T-helper 1 cell treated with Interleukin-12 subunit alpha and Interleukin-12 subunit beta and Interleukin-4 antibody, amounts not matched to agents 30 ng/mL and 1 ng/mL, for 36 hours (primary cell): ENCODE measurements around the gene SLIT3. TPM values are rescaled to one million over a fixed set of nuclear protein-coding genes. Genes with fewer than 3 reads are reported as not detected.

Experiments
- intact Hi-C: fragments of 100-400 bp; cut with micrococcal nuclease; formaldehyde crosslinking; loops from one replicate; pipeline ENCODE4 v1.15.1; 2024
- total RNA-seq: library from RNA; stranded (reverse); gene quantifications from 2 replicates; pipeline ENCODE4 v1.2.3, GENCODE V29; 2022

Gene SLIT3
- total RNA-seq, 1 donor from 2014 or later, result not detected

DNA sequence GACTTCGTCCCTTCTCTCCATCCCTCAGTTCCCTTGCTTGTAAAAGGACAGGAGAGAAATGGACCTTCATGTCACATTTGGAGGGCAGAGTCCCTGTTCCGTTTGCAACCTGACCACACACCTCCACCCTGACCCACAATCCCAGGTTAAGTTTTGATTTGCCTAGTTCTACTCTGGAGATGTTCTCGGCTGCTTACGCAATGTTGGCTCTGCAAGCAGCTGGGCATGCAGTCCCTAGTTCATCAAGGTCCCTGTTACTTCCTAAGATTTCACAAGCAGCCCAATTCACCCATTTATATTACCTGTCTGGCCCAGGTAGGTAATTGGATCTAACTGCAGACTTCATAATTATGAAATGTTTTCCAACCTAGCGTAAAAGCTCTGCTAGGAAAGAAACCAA, 28.8 kb downstream of the SLIT3 start:
- intact Hi-C loops, result no loop called here

DNA sequence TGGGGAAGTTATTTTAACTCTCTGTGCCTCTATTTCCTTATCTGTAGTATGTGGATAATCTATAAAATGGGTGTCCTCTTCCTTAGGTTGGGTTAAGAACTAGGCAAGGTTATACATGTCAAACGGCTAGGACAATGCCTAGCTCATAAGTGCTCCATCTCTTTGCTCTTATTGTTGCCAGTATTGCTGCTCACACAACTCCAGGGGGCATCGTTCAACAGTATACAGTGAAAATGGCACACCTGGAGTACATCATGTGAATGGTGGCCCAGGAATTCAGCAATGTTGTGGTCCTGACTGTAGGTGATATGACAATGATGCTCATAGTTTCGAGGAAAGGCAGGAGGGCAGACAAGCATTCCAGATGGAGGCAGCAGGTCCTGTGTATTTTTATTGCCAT, 30.1 kb downstream of the SLIT3 start:
- intact Hi-C loops, result no loop called here

DNA sequence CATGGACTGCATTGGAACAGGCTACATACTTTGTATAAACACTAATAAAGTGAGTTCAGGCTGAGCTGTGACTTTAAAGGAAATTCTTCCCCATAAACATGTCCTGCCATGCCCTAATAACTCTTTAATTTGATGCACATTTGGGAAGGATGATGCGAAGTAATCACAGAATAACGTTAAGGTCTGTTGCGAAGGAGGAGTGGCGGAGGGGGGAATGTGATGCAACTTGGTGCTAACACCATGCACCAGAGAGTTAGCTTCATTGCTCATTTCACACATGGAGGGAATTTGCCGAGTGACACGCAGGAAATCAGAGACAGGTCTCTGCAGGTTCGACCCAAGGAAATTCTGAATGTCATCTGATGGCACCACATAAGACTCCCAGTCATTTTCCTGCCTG, 32.9 kb downstream of the SLIT3 start:
- intact Hi-C loops, result no loop called here

DNA sequence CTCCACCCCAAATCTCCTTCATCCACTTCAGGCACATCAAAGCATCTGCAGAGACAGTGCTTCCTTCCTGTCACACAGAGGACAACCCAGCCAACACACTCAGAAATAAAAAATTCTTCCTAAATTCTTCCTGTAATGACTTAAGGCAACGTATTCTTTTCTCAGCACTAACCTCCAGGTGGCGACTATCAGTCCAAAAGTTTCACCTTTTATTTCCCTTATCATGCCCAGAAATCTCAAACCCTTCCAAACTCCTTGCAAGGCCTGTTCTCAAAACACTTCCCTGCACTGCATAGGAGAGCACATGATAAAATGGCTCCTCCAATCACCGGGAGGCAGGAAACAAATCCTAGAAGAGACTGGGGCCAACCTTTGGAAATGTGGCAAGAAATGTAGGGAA, 35.1 kb downstream of the SLIT3 start:
- intact Hi-C loops, result no loop called here

DNA sequence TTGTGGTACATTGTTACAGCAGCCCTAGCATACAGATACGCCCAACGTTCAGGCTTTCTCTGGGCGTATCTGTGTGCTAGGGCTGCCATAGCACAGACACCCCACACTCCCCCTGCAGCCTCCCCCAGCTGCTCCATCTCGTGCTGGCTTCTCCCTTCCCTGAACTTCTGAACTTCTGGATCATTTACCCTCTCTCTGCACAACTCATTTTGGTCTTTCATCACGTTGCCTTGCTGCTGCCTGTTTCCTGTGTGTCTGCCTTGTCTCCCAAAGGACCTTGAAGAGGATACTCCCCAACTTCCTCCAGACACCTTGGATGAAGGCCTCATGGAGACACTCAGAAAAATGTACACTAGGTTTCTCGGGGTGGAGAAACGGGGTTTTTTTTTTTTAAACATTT, 37.3 kb downstream of the SLIT3 start:
- intact Hi-C loops, result no loop called here

DNA sequence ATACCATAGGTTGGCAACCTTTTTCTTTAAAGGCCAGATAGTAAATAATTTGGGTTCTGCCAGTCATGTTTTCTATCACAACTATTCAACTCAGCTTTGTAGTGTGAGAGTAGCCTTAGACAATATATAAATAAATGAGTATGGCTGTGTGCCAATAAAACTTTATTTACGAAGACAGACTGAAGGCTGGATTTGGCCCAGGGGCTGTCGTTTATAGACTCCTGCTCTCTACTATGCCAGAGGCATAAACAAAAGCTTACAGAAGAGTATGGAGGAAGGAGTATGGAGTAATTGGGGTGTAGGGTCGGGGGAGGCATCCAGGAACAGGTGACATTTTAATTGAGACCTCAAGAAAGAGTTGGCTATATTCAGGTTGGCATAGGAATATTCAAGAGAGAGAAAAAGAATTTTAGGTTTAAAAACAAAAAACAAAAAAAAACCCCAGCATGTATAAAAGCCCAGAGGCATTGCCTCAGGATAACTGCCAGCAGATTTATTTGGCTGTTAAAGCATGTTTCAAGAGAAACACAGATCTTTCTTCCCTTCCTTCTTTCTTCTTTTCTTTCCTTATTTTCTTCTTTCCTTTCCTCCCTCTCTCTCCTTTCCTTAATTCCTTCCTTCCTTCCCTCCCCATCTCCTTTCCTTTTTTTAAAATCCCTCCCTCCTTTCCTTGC, 39.9 kb downstream of the SLIT3 start:
- intact Hi-C loops, result no loop called here

DNA sequence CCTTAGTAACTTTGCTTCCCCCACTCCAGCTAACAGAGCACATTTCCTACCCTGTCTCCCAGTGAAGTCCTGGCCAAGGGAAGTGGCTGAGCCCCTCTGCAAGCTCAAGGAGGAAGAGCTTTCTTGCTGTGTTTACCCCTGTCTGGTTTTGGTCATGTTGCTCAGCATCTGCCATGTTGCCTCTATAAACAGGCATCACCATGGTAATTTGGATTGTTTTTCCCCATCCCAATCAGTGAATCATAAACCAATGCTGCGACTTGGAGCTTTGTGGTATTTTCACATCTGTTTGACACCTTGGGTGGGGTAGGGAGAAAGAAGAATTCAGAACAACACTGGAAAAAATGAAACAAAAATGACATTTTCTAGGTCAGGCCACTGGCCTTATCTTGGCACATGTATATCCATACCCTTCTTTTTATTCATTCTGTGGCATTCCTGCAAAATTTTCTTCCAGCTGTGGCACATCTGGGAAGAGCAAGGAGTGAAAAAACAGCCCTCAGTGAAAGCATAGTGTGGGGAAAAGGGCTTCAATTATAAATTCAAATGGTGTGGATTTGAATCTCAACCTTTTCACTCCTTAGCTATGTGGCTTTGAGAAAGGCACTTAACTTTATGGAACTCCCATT, 42.5 kb downstream of the SLIT3 start:
- intact Hi-C loops, result no loop called here

DNA sequence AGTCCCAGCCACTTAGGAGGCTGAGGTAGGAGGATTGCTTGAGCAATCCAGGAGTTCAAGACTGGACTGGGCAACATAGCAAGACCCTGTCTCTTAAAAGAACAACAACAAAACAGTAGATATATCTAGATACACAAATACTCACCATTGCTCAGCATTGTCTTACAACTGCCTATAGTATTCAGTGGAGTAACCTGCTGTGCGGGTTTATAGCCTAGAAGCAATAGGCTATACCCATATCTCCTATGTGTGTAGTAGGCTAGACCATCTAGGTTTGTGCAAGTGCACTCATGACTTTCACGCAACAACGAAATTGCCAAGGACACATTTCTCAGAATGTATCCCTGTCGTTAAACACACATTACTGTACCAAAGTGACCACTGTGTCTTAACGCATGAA, 44.7 kb downstream of the SLIT3 start:
- intact Hi-C loops, result no loop called here

DNA sequence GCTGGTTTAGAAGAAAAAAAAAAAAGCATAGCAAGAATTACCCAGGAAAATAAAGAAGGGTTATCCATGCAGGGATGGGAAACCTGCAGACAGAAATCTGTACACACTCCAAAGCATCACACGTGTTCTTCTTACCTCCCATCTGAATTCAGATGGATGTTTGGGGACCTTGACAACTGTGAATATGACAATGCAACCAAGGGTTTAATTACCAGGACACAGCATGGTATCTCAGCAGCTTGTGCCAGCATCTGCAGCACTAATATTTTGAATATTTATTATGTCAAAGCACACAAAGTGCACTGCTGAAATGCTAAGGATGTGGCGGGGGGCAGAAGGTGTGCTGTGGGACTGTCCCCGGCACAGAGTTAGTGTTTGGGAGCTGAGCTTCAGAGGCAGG, 47.9 kb downstream of the SLIT3 start:
- intact Hi-C loops, result no loop called here

DNA sequence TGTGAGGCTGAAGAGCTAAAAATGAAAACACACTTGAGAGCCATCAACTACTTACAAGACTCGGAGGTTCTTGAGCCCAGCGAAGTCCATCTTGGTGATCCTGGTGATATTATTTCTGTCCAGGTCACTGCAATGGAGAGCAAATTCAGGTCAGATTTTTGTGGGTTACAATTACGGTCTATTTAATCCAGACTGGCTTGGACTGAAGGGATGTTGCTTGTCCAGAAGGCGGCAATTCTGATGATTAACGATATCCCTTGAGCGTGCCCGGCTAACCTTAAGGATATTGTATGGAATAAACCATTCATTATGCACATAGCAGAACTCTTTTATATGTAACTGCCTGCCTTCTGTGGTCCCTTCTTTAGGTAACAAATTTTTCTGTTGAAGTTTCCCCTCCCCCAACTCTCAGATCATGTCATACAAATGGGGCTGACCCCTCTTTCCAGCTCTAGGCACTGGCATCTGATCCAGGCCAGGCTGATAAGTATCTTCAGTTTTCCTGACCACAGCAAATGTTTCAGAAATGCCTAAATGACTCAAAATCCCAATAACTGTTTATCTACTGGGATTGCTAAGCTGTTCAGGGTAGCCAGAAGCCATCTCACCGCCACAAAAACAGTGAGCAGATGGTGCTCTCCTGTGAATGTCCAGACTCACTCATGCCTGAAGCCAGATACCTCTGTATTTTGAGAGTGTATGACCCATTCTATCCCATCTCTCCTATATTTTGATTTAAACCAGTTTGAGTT, 49.4 kb downstream of the SLIT3 start:
- intact Hi-C loops, result no loop called here

DNA sequence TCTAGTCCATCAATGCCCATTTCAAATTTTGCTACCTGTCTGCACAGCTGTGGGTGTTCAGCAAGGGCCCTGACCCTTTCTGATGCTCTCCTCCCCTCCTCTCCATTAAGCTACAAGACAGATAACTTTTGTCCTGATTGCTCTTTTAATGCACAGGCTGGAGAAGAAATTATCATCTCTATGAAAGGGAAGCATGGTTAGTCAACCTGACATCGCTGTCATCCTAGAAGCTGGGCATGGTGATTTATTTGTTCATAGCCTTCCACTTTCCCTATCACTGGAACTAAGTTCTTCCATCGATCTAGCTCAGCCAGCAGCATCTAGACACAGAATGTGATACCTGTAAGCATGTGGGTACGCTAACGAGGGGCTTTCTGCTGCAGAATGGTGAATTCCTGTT, 50.1 kb downstream of the SLIT3 start:
- intact Hi-C loops, result no loop called here

DNA sequence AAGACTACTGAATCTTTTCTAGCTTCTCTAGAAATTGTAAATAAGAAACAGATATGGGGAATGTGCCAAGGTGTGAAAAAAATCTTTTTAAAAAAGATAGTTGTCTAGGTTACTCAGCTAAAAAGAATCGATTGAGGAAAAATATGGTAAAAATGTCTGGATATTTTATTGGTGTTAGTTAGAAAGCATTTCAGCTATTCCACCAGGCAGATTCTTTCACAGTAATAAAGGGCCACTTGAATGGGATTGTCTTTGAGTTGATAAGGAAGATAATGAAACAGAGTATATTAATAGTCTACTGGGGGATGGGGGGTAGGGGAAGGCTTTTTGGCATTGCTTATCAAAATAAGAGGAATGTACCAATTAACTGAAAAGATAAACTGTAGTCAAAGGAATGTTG, 51.9 kb downstream of the SLIT3 start:
- intact Hi-C loops, result no loop called here

DNA sequence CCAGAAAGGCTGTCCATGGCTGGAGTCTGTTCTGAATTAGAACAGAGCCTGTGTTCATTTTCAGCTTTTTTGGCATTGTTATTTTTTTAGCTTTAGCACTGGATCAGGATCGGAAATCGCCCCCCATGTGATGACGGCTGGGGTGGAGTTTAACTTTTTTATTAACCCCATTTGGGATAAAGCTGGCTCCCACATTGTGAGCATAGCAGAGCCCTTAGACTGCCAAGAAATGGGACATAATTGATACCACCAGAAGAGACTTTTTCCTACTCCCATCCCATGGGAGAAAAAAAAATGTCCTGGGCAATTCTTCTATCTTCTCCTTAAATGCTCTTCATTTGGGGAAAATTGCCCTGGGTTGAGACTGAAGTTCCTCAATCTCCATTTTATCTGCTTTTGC, 52.4 kb downstream of the SLIT3 start:
- intact Hi-C loops, result no loop called here

DNA sequence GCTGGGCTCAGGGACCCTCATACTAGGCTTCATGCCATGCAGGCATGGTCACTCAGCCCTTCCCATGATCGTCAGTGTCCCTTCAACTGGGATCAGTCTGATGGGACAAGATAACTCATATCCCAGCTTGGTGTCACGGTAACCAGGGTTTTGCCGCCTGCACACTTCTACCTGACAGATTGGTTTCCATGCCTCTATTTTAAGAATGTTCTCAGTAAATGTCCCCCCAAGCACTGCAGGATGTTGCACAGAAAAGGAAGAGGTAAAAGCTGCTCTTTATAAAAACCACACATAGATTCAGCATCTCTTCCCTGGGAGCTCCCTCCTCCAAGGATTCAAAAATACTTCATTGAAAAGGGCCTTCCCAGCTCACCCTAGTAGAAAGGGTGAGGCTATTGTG, 56.1 kb downstream of the SLIT3 start:
- intact Hi-C loops, result no loop called here

DNA sequence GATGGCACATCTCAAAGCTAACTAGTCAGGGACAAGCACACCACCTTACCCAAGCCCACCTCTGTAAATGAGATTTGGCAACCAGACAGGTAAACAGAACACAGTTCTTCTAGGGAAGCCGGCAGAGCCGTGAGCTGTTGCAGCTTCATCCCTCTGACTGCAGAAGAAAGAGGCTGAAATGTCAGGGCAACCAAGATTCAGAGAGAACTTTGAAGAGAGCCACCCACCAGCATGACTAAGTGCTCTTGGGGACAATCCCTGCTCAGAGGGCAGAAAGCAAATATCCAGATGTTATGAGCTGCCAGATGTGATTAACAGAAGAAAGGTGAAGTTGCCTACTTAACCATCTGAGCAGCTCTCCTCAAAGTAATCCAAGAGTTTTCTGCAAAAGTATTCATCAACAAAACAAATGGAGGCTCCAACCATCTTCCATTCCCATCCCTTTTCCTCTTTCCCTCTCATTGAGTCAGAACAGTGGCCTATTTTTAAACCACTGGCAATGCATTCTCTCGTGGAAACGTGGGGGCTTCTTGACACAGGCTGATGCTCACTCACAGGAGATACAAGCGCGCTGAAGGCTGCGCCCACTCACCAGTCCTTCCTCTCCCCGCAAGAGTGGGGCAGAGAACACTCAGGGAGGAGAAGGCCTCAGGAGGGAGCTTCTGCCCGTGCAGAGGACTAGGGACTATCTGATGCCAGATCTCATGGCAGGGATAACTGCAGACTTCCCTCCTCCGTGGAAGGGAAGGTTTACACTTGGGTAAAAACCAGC, 57.1 kb downstream of the SLIT3 start:
- intact Hi-C loops, result no loop called here

DNA sequence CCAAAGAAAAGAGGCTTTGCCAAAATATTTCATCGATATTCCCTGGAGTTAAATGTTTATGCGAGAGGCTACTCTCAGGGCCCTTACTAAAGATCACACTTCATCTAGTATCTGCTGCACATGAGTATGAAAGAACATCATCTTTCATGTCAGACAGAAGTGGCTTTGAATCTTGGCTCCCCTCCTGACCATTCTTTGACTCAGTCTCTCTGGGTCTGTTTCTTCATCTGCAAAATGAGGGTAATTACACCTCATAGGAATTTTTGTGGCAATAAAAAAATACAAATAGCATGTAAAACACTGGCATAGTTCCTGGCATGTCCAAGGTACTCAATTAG, 58.1 kb downstream of the SLIT3 start:
- intact Hi-C loops, result no loop called here

DNA sequence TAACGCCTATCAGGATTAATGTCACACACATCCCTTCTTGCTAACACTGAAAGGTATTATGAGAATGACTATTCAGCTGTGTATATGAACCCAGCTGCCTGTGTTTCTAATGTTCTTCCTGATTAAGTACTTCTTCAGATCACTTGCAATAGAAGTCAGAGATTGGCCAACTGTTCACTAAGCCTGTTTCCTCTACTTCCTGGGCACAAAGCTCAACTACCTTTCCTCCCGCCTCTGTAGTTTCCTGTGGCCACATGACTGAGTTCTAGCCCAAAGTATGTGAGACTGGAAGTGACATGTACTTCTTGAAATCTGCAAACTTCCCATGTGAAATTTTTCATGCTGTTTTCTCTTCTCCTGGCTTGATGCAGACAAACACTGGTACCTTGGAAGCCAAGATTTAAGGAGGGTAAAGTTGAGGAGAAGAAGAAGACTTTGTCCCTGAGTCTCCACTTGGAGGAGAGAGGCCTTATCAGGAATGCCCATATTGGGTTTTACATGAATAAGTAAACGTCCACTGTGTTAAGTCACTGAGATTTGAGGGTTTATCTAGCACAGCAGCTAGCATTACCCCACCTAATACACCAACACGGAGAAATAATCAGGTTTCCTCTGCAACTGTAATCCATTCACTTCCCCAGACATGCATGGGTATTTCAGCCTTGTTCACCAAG, 58.6 kb downstream of the SLIT3 start:
- intact Hi-C loops, result no loop called here

DNA sequence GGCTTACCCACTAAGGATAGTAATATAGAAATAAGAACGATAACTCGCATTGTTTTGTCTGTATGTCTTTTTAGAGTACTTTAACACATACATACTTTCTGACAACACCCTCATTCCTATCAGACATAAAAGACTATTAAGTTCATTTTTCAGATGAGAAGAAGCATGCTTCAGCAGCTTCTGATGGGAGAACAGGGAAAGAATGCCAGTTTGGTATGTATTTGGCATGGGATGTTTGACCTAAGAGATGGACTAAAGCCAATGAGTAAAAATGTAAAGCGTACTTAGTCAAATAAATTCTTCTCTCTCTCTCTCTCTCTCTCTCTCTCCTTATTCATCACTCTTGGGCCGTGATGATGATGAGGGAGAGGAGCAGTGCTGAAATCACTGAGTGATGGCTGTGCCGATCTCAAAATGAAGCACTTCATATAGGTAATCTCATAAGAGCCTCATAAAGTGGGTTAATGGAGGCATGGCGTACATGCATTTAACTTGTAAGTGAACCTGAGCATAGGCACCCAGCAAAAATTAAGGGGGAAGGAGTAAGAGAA, 71.5 kb downstream of the SLIT3 start:
- intact Hi-C loops, result no loop called here

DNA sequence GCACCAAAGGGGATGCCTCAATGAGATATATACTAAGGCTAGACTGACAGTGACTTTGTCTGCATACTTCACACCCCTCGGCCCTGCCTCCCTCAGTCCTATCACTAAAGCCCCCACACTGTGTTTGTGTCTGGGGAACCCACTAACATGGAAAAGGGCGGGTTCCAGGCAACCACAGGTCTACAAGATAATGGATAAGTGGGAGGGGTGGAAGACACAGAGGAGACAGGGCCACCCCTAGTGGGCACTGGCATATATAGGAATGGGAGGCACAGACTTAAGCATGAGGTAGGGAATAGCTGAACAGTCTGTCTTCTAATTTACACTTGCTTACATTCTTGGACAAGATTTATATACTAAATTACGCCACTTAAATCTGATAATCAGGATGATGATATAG, 74.0 kb downstream of the SLIT3 start:
- intact Hi-C loops, result no loop called here

DNA sequence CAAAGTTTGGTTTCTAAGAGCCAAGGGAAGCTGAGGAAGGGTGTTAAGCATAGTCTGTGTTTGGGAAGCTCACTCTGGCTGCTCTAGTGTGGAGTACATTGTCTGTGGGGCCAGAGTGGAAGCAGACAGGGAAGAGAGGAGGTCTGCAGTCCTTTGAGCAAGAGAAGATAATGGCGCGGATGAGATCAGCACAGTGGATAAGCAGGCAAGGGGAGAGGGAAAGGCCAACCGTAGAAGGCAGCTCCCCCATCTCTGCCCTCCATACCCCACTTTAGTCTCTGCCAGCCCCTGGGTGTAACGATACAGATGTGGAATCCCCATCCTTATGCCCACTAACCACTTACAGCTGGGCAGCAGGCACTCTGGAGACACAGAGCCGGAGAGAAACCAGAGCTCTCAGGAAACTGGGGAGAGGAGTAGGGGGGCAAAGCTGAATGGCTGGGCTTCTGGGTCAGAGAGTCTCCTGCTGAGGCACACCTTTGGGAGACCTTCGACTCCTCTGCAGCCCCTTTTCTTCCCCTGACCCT, 75.0 kb downstream of the SLIT3 start:
- intact Hi-C loops, result no loop called here

DNA sequence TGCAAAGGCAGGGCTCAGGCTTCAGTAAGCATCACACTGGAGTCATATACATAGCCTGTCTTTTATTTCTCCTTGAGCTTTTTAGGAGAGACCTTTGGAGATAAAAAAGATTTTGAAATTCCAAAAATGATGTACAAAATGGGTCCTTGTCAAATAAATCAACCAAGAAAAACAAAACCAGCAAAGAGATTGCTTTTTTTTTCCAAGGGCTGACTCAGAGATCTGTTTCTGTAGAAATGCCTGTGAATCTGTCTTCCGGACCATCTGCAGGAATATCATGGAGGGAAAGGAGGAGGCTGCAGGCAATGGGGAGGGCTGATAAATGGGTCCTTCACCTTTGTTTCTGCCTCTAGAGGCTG, 77.4 kb downstream of the SLIT3 start:
- intact Hi-C loops, result no loop called here
